ENCODE data around the gene PPP6R1. TPM values are rescaled to one million over a fixed set of nuclear protein-coding genes. Genes with fewer than 3 reads are reported as not detected.

Gene PPP6R1
- total and polyA plus RNA-seq, 2 of the 13 experiments (the other 11 are each of a cell fraction or from before 2014, with no cell fraction given): 25.8 to 54.0 TPM

DNA sequence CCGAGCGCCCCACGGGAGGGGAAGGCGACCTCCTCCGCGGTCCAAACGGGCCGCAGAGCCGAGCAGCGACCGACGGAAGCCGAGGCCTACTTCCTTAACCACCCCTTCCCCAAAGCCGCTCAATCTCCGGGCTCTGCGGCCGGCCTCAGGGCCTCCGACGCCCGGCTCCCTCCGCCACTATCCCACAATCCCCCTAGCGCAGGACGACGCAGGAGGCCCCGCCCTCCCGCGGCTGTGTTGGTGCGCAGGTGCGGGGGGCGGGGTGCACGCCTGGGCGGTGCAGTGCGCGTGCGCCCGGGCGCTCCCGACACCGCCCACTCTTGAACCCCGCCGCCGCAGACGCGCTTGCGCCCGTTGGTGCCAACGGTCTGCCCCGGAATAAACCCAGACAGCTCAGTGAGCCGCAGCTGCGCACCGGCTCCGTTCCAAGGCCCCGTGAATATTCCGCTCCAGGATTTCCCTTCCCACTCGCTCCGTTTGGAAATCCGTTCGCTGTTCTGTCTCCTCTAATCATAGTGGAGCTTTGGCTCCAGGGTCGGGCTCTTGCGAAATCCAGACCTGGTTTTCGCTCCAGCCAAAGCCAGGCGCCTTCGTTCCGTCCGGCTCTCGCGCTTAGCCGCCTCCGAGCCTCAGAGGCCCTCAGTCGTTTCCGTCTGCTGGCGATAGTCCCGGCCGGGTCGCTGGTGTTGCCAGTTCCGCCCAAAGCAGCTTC, at the start of gene PPP6R1 (continued):
- peak; percentile 91; the same call in 1 of the 2 replicates for TF ChIP-seq MTF2 (CRISPR knock-in tag; IDR thresholded peaks at IDR 0.05; ENCODE audit: borderline replicate concordance)
- peak; percentile 43; the same call in 1 of the 2 replicates for TF ChIP-seq ZNF619 (CRISPR knock-in tag; IDR thresholded peaks at IDR 0.05)
- TF ChIP-seq ZNF318 (CRISPR knock-in tag; IDR thresholded peaks at IDR 0.05): no peak
- TF ChIP-seq HIVEP1 (CRISPR knock-in tag; IDR thresholded peaks at IDR 0.05): peak; percentile 83
- peak; percentile 72; the same call in 1 of the 2 replicates for TF ChIP-seq NR0B2 (CRISPR knock-in tag; IDR thresholded peaks at IDR 0.05)
- TF ChIP-seq USF2 (IDR thresholded peaks at IDR 0.05; ENCODE audit: low read depth, low read length): no peak
- 0 out of 2 replicates have a peak, but pooled peaks have one; percentile 6 for TF ChIP-seq USF2 (CRISPR knock-in tag; IDR thresholded peaks at IDR 0.05; ENCODE audit: borderline replicate concordance)
- TF ChIP-seq ZNF20 (CRISPR knock-in tag; IDR thresholded peaks at IDR 0.05): peak; percentile 86; the same call in 1 of the 2 replicates
- 0 out of 2 replicates have a peak, but pooled peaks have one; percentile 16 for TF ChIP-seq PBX3 (CRISPR knock-in tag; IDR thresholded peaks at IDR 0.05; ENCODE audit: borderline replicate concordance)
- peak; percentile 38; the same call in 1 of the 2 replicates for TF ChIP-seq NR2F2 (IDR thresholded peaks at IDR 0.05; ENCODE audit: borderline replicate concordance, low read depth)
- TF ChIP-seq, protein P1, sequence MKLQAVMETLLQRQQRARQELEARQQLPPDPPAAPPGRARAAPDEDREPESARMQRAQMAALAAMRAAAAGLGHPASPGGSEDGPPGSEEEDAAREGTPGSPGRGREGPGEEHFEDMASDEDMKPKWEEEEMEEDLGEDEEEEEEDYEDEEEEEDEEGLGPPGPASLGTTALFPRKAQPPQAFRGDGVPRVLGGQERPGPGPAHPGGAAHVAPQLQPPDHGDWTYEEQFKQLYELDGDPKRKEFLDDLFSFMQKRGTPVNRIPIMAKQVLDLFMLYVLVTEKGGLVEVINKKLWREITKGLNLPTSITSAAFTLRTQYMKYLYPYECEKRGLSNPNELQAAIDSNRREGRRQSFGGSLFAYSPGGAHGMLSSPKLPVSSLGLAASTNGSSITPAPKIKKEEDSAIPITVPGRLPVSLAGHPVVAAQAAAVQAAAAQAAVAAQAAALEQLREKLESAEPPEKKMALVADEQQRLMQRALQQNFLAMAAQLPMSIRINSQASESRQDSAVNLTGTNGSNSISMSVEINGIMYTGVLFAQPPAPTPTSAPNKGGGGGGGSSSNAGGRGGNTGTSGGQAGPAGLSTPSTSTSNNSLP (IDR thresholded peaks at IDR 0.05; ENCODE audit: low read depth, low read length): peak; percentile 97
- no peak; the same call in none of the 2 replicates for TF ChIP-seq ZNF446 (CRISPR knock-in tag; IDR thresholded peaks at IDR 0.05)
- TF ChIP-seq HOXA7 (CRISPR knock-in tag; IDR thresholded peaks at IDR 0.05): no peak
